HL-60 (cell line): ENCODE measurements around the gene ATMIN.

ENCODE experiments used
- DNase-seq, 2 experiments: peaks; one replicate each; pipeline ENCODE4 v3.0.0-alpha.2; 2010 to 2020; ENCODE audit warnings: low read depth in 1 of 2, low spot score in 1 of 2
- H3K27ac ChIP-seq: fragments of 250-450 bp; sonication (Bioruptor Pico); replicated peaks from 2 replicates; pipeline ENCODE4 v1.5.1; 2020; ENCODE audit warnings: mild to moderate bottlenecking, moderate library complexity
- H3K27me3 ChIP-seq: fragments of 250-450 bp; sonication (Bioruptor Pico); 2 replicates; pipeline ENCODE4 v1.5.1; 2021; ENCODE audit warnings: mild to moderate bottlenecking, moderate library complexity; ENCODE audit not compliant: insufficient read depth, poor library complexity, severe bottlenecking
- H3K4me3 ChIP-seq: replicated peaks from 2 replicates; pipeline ENCODE4 v1.5.1; 2011; ENCODE audit warnings: mild to moderate bottlenecking, control low read depth, low read length; ENCODE audit not compliant: insufficient read depth
- GABPA ChIP-seq: IDR thresholded peaks from 2 replicates; pipeline ENCODE4 v1.6.1; 2012; ENCODE audit warnings: low read depth
- POLR2AphosphoS5 ChIP-seq: IDR thresholded peaks from 2 replicates; pipeline ENCODE4 v1.6.1; 2012; ENCODE audit warnings: low read depth
- REST ChIP-seq: IDR thresholded peaks from 2 replicates; pipeline ENCODE4 v1.6.1; 2012; ENCODE audit warnings: low read depth; ENCODE audit not compliant: insufficient replicate concordance
- SPI1 ChIP-seq: IDR thresholded peaks from 2 replicates; pipeline ENCODE4 v1.6.1; 2012; ENCODE audit warnings: low read depth, mild to moderate bottlenecking, borderline replicate concordance
- TF ChIP-seq, protein P1 (sequence below): IDR thresholded peaks from one replicate; pipeline ENCODE4 v1.5.1; 2011; ENCODE audit warnings: low read length, control low read depth, inconsistent platforms; ENCODE audit not compliant: insufficient read depth

Gene ATMIN

DNA sequence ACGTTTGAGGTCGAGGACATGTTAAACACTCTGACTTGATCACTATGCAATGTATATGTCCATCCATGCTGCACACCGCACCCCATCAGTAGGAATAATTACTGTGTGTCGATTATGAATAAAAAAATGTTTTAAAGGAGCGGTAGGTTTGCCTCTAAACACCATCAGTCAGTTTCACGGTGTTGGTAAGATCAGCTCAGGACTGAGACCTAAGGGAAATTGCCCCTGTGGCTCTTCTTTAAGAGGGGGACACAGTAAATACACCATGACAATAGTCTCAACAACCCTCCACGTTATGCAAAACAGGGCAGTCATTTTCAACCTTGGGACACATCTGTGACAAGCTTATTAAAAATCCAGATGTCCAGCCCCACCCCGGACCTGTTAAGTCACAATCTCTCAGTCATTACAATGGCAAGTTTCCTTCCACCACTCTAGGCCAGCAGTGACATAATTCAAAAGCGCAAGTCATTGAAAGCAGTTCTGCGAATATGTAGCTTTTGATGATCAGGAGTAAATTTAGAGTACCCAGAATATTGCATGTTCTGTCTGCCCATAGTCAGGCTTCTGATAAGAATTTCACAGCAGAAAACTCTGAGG lies 1.2 kb downstream of the ATMIN start:
- Histone ChIP-seq H3K4me3 (peak overlapping the region; percentile 76), H3K27ac (peak overlapping the region; percentile 45), H3K27me3 (no peaks in the 10 kb centered on the region)
- TF ChIP-seq GABPA: no peak
- no peak for TF ChIP-seq SPI1
- no peak for TF ChIP-seq REST
- TF ChIP-seq POLR2AphosphoS5: no peak
- TF ChIP-seq, protein P1, sequence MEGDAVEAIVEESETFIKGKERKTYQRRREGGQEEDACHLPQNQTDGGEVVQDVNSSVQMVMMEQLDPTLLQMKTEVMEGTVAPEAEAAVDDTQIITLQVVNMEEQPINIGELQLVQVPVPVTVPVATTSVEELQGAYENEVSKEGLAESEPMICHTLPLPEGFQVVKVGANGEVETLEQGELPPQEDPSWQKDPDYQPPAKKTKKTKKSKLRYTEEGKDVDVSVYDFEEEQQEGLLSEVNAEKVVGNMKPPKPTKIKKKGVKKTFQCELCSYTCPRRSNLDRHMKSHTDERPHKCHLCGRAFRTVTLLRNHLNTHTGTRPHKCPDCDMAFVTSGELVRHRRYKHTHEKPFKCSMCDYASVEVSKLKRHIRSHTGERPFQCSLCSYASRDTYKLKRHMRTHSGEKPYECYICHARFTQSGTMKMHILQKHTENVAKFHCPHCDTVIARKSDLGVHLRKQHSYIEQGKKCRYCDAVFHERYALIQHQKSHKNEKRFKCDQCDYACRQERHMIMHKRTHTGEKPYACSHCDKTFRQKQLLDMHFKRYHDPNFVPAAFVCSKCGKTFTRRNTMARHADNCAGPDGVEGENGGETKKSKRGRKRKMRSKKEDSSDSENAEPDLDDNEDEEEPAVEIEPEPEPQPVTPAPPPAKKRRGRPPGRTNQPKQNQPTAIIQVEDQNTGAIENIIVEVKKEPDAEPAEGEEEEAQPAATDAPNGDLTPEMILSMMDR: no peak
- DNase-seq: no peak

- no peak for TF ChIP-seq SPI1
- TF ChIP-seq GABPA: no peak
- TF ChIP-seq, protein P1: no peak
- TF ChIP-seq REST: no peak
- TF ChIP-seq POLR2AphosphoS5: no peak
- H3K4me3 ChIP-seq: no peak overlapping the region
- no peak for DNase-seq
- no peaks in the 10 kb centered on the region for H3K27me3 ChIP-seq
- H3K27ac ChIP-seq: no peak overlapping the region
Observed at GRCh38 chr16:81040131-81040530, 4.5 kb downstream of the ATMIN start.

DNA sequence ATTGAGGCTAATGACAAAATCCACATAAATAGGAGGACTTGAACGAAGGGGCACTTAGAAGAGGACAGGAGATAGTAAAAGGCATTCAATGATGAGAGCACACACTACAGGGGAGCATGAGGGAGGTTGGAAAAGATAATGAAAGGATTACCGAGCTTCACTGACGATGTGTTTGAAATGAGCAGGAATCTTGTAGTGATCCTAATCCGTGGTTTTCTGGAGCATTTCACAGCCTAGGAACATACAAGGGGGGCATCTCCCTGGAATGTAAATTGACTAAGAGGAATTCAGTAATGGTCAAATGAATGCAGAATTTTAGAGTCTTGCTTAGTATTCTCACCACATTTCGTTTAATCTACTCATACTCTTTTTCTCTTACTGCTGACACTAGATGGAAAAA lies 5.2 kb downstream of the ATMIN start:
- no peaks in the 10 kb centered on the region for H3K27me3 ChIP-seq
- H3K27ac ChIP-seq: no peak overlapping the region
- DNase-seq: no peak
- TF ChIP-seq POLR2AphosphoS5 (no peak), GABPA (no peak), SPI1 (no peak), REST (no peak)
- TF ChIP-seq, protein P1: no peak
- no peak overlapping the region for H3K4me3 ChIP-seq
